ENCODE data around the gene CEMIP.

The CEMIP gene

DNA sequence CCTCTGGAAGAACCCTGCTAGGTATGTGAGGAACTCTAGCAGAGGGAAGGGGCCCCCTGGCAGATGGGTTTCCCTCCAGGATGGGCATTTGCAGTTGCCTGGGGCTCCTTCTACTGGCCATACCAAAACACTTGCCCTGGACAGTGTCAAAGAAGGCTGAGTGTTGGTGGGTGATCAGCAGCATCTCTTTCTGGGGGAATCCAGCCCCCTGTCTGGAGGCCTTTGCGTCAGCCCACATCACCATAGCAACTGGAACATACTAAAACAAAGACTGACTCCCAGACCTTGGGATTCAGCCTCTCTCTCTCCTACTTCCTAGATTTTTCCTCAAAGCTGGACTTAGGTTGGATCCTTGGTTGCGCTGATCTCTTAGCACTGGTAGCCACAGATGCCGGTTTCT, 8.1 kb downstream of the CEMIP start:
- DNase-seq (ENCODE audit: low spot score) = no peak

DNA sequence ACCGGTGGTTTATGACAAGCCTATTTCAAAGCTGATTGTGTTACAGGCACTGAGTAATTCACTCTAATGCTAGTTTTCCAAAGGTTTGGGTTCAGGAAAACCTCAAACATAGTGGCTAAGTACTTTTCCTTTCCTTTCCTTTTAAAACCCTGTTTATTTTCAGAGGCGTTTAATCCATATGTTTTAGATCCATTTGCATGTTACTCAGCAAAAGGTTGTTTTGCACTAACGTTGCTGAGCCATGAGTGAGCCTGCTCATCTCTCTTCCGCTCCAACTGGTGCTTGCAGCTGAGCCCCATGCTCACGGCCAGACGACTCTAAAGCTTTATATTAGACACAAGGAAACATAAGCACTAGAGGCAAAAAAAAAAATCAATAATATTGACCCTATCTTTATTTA, 9.4 kb downstream of the CEMIP start:
- no peak for DNase-seq (ENCODE audit: low spot score)

DNA sequence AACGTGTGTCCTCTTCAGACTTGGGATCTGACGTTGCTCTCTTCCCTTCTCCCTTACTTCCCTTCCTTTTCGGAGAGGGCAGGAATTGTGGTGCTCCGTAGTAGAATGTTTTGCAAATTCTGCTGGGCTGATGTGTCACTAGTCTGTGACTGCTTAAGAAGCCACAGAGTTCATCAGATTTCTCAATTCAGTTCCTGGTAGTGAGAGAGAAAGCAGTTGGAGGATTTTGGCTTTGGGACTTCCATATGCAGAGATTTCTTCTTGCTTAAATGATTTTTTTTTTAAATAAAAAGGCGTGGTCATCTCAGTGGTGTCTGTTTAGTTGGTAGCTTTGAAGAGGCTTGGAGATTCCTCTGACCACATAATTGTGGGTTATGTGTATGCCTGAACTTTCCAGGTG, 10.1 kb downstream of the CEMIP start:
- DNase-seq (ENCODE audit: low spot score) = no peak

DNA sequence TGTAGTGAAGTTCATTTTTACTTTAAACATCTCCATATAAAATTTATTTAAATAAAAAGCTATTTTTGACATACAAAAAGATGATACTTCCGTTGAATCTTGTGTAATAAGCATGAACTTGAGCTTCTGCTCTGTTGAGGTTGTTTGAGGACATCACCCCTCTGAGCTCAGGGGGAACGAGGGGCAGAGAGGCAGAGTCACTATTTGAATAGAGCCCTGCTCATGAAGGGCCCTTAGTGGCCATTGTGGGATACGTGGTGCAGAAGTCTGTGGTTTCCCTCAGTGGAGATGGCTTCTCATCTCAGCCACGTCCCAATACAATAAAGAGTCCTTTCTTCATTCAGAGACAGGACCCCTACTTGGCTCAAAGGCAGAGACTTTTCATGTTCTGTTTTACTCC, 10.6 kb downstream of the CEMIP start:
- no peak for DNase-seq (ENCODE audit: low spot score)

DNA sequence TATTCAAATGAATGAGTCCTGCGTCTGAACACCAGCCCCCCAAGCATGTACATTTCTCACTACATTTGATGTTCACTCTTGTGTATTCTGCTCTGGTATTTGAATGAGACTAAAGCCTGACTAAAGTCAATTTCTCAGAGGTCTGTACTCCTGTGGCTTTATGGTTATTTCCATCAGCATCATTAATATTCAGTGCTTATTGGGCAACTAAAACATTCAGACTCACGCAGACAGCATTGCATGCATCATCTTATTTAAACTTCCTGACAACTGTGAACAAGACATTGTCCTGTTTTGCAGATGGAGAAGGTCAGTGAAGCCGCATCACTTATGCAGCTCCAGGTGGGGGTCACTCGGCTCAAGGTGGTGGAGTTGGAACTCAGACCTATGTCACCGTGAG, 11.1 kb downstream of the CEMIP start:
- no peak for DNase-seq (ENCODE audit: low spot score)

DNA sequence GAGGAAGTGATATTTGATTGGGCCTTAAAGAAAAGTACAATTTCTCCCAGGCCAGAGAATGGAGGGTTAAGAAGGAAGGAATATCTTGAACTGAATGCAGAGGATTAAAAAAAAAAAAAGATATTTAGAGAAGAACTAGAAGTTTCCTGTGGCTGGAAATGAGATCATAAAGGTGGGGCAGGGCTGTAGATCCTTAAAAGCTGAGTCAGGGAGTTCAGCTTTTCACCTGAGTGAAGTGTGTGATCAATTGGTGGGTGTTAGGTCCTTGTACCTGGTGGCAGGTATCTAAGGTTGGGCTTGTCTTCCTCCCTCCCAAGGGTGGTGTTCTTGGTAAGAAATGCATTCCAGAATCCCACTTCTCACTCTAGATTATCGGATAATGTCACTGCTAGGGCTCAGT, 11.8 kb downstream of the CEMIP start:
- no peak for DNase-seq (ENCODE audit: low spot score)

DNA sequence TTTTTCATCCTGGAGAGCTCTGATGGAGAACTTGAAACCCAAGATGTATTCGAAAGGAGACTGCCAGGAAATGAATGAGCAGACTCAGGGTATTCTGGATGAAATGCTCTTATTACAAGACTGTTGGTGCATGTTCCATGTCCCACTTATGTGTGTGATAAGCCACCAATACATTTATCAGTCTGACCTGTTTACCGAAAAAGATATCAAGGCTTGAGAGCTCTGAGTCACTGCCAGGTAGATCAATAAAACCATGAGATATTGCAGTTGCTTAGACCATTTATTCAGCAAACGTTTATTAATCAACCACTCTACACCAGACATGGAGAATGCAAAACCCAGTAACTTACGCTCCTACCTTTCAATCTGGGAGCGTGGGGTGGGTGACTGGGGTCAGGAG, 17.2 kb downstream of the CEMIP start:
- no peak for DNase-seq (ENCODE audit: low spot score)

DNA sequence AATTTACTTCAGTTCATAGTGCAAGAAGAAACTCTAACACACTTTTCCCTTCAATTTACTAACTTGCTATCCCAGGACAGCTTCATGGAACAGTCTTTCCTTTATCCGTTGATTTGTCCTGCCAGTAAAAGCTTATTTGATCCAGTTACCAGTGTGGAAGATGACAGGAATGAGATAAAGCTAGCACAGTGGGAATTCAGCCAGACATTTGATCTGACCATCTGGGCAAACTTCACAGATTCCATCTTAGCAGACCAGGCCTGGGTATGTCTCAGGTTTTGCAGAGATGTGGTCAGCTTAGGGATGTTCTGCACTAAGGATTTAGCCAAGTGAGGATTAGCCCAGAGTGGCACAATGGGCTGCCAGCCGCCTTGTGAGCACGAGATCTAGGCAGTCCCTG, 19.7 kb downstream of the CEMIP start:
- no peak for DNase-seq (ENCODE audit: low spot score)

DNA sequence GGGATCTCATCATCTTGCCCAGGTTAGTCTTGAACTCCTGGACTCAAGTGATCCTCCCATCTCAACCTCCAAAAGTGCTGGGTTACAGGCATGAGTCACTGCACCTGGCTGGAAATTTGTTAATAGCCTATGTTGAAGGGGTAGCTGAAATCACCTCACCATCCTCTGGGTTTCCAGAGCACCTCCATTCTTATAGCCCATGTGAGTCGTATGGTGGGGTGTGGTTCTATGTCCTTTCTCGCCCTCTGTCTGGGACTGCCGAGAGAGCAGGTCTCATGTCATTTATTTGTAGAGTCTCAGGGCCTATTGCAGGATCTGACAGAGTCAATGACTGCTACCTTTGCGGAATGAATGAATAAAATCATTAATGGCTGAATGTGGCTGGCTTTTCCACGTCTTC, 20.9 kb downstream of the CEMIP start:
- DNase-seq (ENCODE audit: low spot score) = no peak

DNA sequence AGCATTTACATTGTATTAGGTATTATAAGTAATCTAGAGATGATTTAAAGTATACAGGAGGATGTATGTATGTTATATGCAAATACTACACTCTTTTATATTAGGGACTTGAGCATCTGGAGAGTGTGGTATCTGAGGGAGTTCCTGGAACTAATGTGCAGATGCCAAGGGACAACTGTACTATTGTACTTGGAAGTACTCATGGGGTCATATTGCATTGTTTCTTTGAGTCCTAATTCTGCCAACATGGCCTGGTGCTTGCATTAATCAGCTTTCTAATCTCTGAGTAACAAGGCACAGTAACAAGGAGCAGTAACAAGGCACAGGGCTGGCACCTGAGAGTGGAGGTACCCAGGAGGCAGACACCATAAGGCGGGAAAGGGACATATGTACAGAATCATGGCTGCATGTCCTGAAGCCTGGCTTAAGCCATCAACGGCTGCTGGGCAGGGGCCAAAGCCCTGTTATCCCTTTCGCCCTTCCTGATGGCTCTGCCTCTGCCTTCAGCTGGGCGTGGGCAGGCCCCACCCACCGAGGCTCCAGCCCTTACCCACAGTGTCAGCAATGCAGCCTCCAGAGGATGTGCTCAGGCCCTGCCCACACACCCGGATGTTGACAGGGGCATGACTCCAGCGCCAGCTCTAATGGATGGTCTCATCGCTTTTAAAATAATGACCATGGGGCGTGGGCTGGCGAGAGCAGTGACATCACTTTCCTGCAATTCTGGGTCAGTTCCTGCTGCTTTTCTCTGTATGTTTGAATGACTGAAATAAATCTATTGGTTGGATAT, 22.9 kb downstream of the CEMIP start:
- DNase-seq (ENCODE audit: low spot score) = no peak

DNA sequence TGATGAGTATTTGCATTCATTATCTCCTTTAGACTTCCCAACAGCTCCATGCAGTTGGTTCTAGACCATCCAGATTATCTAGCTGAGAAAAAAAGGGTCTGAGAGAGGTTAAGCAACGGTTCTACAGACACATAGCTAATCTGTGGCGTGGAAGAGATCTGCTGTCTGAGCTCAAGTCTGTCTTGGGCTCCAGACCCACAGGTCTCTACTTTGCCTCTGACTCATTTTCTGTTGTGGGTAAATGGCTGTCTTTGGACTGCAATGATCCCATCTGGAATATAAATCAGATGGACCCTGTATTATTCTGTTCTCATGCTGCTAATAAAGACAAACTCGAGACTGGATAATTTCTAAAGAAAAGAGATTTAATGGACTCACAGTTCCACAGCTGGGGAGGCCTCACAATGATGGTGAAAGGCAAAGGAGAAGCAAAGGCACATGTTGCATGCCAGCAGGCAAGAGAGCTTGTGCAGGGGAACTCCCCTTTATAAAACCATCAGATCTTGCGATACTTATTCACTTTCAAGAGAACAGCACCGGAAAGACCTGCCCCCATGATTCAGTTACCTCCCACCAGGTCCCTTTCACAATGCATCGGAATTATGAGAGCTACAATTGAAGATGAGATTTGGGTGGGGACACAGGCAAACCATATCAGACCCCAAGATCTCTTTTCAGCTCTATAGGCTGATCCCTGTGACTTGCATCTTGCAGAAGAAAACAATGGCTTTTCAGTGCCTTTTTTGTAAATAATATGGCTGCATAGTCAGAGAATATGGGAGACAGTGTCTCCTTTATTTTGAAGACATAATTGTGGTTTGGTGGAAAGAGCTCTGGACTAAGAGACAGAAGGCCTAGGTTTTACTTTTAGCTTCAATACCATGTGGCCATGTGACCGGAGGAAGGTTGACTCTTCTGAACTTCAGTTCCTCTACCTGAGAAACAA, 24.7 kb downstream of the CEMIP start:
- peak; percentile 9 for DNase-seq (ENCODE audit: low spot score)

DNA sequence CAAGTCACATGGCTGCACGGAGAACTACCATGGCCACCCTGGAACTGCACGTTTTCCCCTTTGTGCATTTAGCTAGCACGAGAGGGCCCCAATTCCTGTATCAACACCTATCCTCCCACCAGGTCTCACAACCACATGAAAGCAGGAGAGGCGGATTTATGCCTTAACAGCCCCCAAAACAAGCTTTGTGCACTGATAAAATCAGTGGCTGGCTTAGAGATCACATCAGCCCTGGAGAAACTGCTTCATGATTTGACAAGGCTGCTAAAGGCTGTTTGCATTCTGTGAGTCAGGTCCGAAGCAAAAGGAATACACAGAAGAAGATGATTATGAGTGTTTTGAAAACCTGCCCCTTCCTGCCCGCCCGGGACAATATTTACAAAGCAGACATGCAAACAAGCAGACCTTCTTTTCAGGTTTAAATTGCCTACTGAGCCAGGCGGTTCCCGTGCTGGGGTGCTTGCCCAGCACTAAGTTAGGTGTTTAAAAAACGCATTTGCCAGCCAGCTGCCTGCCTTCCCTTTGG, 25.9 kb downstream of the CEMIP start:
- DNase-seq (ENCODE audit: low spot score) = no peak

DNA sequence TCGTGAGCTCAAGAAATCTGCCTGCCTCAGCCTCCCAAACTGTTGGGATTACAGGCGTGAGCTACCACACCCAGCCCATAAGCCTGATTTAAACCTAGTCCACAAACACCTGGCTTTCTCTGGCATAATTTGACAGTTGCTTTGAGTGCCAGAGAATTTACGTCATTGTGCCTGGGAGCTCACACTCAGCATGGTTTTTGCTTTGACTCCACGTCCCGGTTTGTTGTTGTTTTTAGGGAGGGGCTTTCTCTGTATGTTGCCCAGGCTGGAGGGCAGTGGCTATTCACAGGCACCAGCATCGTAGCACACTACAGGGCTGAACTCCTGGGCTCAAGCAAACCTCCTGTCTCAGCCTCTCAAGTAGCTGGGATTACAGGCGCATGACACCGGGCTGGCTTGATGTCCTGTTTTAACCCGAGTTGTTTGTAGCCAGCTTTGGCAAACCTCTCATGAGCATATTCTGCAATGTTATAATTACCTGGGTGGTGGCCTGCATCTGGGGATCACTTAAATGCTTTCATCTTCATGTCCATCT, 32.7 kb downstream of the CEMIP start:
- DNase-seq (ENCODE audit: low spot score) = no peak

DNA sequence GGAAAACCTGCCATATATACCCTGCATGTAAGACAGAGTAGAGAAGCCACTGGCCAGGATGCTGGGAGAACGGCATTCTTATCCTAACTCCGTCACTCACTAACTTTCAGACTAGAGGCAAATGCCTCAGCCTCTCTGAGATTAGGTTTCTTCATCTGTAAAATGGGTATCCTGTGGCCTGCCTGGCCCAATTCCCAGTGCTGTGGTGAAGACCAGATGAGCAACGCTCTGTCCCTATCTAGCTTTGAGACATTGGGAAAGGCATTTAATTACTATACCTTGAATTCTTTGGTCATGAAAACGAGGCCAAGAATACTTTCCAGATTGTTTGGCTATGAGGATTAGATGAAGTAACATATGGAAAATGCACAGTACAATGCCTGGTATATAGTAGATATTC, 35.9 kb downstream of the CEMIP start:
- DNase-seq (ENCODE audit: low spot score) = no peak

DNA sequence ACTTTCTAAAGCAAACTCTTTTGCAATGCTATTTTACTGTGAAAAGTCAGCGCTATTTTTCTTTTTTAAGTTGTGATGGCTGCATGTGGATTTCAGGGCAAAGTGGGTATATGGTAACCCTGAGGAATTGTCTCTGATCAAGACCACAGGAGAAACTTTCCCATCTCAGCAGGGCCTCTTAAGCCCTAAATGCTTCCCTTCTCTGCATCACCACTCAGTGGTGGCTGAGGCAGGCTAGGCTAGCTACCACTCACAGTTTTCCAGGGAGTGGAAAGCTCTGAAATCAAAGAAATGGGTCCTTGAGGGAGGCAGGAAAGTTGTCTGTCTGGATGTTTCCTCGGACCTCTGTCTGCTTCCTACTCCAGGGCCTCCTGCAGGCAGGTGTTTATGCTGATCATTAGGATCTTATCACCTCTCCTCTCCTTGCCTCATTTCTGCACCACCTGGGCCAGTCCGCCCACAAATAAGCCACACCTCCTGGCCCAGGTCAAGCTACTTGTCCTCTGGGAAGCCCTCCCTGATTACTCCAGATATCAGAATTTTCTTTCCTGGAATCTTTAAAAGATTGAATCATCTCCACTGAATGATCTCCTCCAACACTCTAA, 37.0 kb downstream of the CEMIP start:
- DNase-seq (ENCODE audit: low spot score) = no peak

DNA sequence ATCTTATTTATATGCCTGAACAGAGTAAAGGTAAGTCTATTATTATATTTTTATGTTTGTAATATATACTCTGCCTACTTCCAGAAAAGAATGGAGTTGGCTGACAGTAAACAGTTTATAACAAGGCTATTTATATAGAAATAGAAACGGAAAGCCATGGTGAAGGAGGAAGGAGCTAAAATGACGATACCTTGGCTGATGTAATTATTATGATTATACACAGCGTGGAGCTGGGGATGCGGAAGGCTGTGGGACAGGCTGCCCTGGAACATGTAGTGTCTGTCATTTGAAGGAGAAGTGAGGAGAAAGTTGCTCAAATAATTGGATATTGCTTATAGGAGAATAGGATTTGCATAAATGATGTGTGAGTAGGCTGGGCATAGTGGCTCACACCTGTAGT, 37.8 kb downstream of the CEMIP start:
- DNase-seq (ENCODE audit: low spot score) = no peak

DNA sequence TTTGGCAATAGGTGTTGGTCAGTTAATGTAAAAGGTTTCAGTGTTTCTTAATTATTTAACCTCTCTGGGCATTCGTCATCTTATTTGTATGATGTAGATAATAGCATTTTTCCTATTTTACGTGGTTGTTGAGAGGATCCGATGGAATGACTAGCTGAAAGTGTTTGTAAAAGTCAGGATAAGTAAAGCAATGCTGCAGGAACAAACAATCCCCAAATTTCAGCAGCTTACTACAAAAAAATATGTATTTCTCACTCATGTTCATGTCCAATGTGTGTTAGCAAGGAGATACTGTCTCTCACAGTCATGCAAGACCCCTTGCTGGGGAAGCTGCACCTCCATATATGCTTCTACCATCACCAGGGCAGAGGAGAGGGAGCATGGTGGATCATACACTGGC, 38.7 kb downstream of the CEMIP start:
- DNase-seq (ENCODE audit: low spot score) = no peak

DNA sequence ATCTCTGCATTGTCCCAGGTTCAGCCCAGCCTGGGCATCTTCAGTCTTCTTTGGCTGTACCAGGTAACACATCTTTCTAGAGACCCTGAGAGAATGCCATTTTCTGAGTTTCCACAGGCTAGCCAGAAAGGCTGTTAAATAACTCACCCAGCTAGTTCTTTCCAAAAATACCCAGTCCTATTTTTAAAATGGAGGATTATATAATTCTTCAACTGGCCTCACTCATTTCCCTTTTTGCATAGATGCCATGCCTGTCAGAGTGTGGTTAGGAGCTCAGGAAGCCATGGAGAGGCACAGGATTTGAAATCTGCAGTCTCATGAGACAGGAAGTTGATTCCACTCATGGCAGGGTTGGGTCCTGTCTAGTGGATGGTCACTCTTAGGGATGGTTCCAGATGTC, 39.8 kb downstream of the CEMIP start:
- no peak for DNase-seq (ENCODE audit: low spot score)

DNA sequence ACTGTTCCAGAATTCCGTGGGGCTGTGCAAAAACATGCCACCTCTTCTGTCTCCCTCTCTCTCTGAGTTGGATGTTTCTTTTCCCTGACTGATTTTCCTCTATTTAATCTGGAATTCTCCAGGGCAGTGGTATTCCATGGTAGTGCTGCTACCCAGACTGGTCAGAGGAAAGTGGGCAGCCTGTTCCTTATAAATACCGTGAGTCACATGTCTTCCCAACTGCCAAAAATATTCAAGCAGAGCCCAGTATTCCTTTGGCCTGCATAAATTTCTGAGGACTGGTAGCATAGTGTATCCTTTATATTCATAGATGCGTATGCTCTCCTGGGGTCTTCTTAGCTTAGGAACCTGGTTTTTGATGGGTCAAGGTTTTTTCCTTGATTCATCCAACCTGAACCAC, 40.9 kb downstream of the CEMIP start:
- no peak for DNase-seq (ENCODE audit: low spot score)

DNA sequence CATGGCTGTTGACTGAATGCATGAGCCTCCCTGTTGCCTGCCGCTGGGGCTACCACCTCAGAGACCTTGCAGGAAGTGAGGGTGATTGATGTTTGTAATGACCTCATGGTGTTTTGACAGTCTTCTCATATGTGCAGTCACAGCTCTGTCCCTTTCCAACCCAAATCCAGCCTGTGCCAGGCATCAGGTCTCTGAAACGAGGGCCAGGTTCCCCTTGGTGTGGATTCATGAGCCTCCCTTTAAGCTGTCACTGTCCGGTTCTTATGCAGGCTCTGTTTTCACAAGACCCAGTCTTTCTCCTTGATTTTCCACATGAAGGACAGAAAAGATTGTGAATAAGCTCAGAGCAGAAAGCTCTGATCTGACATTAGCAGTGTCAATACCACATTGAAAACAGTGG, 43.1 kb downstream of the CEMIP start:
- DNase-seq (ENCODE audit: low spot score) = no peak

DNA sequence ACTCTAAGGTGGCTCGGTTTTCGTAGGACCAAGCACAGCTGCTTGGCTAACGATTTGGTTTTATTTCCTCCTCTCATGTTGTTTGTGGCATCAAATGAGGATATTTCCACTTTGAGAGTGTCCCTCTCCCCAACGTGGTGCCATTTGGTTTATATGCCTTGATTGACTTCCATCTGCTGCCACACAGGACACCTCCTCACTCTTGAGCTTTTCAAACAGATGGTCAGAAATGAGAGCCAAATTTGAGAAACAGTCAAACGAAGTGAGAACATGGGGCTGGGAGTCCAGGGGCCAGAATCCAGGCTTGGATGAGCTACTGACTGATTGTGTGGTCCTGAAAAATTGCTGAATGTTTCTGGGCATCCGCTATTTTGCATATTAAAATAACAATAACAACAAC, 43.5 kb downstream of the CEMIP start:
- no peak for DNase-seq (ENCODE audit: low spot score)

DNA sequence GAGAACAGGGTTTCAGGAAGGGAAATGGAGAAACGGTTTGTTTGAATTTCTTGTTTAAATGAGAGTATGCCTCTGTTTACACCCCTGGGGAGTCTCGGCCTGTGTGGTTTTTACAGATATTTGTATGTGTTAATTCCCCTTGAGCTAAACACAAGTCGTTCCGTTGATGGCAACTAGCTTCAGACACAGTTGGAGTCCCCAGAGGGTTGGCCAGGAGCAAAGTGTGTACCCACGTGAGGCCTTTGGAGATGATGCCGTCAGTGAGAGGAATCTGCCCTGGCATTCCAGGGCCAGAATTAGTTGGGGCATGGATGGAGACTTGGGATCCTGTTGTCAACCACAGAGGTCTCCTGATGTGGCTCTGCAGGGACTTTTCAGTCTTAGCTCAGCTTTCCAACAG, 44.0 kb downstream of the CEMIP start:
- no peak for DNase-seq (ENCODE audit: low spot score)

DNA sequence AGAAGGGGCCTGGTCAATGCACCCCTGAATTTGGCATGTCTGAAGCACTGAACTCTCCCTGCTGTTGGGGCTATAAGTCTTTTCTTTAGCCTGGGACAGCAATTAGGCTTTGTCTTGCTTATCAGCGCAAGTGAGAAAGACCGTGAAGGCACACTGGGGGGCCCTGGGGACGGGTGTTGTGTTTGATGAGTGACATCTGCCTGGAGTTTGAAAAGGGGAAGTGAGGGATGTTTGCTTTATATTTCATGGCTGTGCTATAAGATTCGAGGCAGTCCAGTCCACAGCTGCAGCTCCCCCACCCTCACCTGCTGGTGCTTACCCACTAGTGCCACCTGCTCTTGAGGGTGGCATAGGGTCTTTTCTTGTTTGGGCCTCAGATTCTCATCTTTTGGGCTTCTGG, 44.8 kb downstream of the CEMIP start:
- DNase-seq (ENCODE audit: low spot score) = no peak
